Measurements from ENCODE around the gene SYP. TPM values are rescaled to one million over a fixed set of nuclear protein-coding genes. Genes with fewer than 3 reads are reported as not detected.
"Not testable (repeated sequence)": the region's sequence is repeated elsewhere in the genome, so short reads cannot be mapped to it uniquely, and the experiment has no call there.

SYP gene
- total and polyA plus RNA-seq, 7 donors: 1.2 to 20.2 (median 8.0) TPM

DNA sequence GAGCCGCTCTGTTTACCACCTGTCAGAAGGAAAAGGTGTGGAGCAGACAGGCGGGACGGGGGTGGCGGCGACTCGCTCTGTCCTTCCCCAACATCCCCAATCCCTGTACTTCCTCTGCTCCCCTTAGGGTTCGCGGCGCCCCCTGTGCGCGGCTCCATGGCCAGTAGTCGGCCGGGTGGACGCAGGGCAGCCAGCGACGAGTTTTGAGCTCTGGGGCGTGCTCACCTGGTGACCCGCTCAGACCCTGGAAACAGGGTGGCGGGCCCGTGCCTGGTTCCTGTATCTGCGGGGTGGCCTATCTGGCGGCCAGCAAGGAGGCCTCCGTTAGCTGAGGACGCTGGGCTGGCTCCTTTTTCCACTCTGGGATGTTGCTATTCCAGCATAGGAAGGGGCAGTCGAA lies 42.8 kb downstream of the SYP start:
- intact Hi-C loops (cut with DNase I): loop anchor here (2.0 to 5.0 kb wide), 2 partner anchors 35 to 44 kb away; partner anchors contain the start of genes GPKOW and SYP
- DNase-seq: no peak
- WGBS, 2 donors: 88 to 91% methylated on average over 24 to 25 of the region's 25 CpGs

DNA sequence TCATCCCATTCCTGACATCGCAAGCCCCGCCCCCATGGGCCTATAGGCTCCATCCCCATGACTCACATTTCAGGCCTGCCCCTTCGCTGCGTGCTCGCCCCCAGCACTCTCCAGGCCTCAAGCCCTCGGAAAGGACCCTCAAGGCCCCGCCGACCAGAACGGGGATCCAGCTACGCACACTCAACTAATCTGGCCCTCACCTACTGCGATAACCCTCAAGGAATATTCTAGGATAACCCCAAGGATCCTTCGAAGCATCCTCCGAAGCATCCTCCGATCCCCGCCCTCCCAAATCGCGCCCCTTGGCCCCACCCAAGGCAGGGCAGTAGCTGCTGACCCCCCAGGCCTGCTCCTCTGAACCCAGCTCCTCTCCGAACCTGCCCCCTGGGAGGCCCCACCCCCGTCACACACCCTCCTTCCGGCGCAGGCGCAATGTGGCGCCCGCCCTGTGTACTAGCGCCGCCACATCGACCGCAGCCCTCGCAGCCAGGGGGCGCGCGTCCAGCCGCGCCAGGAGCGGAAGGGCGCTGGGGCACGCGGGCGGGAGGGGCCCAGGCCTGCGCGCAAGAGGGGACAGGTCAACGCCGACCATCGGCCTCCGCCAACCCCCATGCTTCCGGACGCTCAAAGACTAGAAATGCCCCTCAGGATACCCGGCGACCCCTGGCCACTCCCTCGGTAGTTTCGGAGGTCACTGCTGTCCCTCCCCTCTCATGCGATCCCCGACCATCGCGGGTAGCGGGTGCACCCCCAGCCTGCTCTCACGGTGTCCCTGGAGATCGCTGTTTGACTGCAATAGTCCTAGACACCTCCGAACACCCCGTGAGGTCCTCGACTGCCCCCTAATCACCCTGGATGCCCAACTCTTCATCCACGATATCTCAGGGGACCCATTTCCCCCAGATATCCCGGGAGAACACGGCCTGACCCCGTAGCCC lies 43.8 kb downstream of the SYP start:
- TF ChIP-seq EP300 (IDR thresholded peaks at IDR 0.05) (no peak), POLR2A (IDR thresholded peaks at IDR 0.05) (peak in 1 of 2 donors; percentile 22), POLR2AphosphoS5 (IDR thresholded peaks at IDR 0.05) (peak; percentile 19 to 72 (median 64))
- TF ChIP-seq, protein P1, sequence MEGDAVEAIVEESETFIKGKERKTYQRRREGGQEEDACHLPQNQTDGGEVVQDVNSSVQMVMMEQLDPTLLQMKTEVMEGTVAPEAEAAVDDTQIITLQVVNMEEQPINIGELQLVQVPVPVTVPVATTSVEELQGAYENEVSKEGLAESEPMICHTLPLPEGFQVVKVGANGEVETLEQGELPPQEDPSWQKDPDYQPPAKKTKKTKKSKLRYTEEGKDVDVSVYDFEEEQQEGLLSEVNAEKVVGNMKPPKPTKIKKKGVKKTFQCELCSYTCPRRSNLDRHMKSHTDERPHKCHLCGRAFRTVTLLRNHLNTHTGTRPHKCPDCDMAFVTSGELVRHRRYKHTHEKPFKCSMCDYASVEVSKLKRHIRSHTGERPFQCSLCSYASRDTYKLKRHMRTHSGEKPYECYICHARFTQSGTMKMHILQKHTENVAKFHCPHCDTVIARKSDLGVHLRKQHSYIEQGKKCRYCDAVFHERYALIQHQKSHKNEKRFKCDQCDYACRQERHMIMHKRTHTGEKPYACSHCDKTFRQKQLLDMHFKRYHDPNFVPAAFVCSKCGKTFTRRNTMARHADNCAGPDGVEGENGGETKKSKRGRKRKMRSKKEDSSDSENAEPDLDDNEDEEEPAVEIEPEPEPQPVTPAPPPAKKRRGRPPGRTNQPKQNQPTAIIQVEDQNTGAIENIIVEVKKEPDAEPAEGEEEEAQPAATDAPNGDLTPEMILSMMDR (IDR thresholded peaks at IDR 0.05): peak; percentile 32 to 67 (median 62)
- DNase-seq: peak; percentile 96
- Histone ChIP-seq H3K36me3 (no peaks in the 10 kb centered on the region), H3K27ac (peak overlapping the region; percentile 92 to 97 (median 94)), H3K9me3 (no peaks in the 10 kb centered on the region), H3K4me1 (no peaks in the 10 kb centered on the region), H3K27me3 (no peaks in the 10 kb centered on the region), H3K4me3 (peak overlapping the region; percentile 43 to 56 (median 51))
- 2 to 3% methylated on average over 65 of the region's 65 CpGs for WGBS, 2 donors
- intact Hi-C loops (cut with DNase I): loop anchor here (2.0 to 5.0 kb wide), 2 partner anchors 34 to 45 kb away; partner anchors contain the start of genes GPKOW and SYP

More for the DNA sequence above, 42.8 kb downstream of the SYP start:
- Histone ChIP-seq H3K9me3 (no peaks in the 10 kb centered on the region), H3K36me3 (no peaks in the 10 kb centered on the region), H3K4me1 (no peaks in the 10 kb centered on the region), H3K4me3 (no peak overlapping the region), H3K27me3 (no peaks in the 10 kb centered on the region), H3K27ac (no peak overlapping the region)
- TF ChIP-seq POLR2AphosphoS5 (IDR thresholded peaks at IDR 0.05): no peak
- TF ChIP-seq, protein P1 (IDR thresholded peaks at IDR 0.05): no peak
- no peak for TF ChIP-seq EP300 (IDR thresholded peaks at IDR 0.05)
- TF ChIP-seq POLR2A (IDR thresholded peaks at IDR 0.05): no peak

DNA sequence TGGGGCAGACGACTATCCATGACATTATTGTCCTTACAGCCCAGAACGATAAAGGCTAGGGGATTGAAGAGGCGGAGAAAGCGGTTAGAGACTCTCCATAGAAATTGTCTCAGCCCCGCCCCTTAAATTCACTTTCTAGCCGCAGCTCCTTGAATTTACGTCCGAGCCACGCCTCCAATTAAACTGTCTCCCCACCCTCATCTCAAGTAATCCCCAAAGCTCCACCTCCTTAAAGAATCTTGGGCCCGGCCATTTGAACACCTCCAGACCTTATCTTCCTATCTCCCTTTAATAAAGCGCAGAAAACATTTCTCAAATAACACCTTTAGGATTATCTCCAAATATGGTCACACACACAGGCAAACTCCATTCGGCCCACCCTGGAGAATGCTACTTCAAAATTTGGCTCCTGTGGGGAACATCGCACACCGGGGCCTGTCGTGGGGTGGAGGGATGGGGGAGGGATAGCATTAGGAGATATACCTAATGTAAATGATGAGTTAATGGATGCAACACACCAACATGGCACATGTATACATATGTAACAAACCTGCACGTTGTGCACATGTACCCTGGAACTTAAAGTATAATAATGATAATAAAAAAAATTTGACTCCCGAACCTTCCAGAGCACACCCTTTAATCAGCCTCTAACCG lies 44.6 kb downstream of the SYP start:
- H3K4me1 ChIP-seq: no peaks in the 10 kb centered on the region
- TF ChIP-seq, protein P1 (IDR thresholded peaks at IDR 0.05): no peak
- TF ChIP-seq POLR2A (IDR thresholded peaks at IDR 0.05): no peak
- TF ChIP-seq POLR2AphosphoS5 (IDR thresholded peaks at IDR 0.05): no peak
- TF ChIP-seq EP300 (IDR thresholded peaks at IDR 0.05): no peak
- H3K27me3 ChIP-seq: no peaks in the 10 kb centered on the region
- peak overlapping the region; percentile 92 to 97 (median 94) for H3K27ac ChIP-seq
- WGBS, 2 donors: 0 to 2% methylated on average over 18 of the region's 18 CpGs
- H3K36me3 ChIP-seq: no peaks in the 10 kb centered on the region
- H3K9me3 ChIP-seq: no peaks in the 10 kb centered on the region
- intact Hi-C loops (cut with DNase I): loop anchor here (5.0 kb wide), 1 partner anchor 33 kb away; the partner anchor contains the start of gene GPKOW
- peak; percentile 83 for DNase-seq
- H3K4me3 ChIP-seq: peak overlapping the region; percentile 43 to 56 (median 51)

DNA sequence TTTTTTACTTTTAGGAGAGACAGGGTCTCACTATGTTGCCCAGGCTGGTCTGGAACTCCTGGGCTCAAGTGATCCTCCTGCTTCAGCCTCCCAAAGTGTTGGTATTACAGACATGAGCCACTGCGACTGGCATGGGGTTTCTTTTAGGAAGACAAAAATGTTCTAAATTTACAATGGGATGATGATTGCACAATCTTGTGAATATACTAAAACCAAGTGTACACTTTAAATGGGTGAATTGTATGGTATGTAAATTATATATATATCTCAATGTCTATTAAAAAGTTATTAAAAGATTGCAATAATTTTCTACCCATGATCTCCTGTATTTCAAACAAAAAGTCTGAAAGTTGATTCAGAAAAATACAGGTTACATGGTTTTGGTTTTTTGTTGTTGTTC lies 46.5 kb downstream of the SYP start:
- Histone ChIP-seq H3K4me1 (no peaks in the 10 kb centered on the region), H3K4me3 (no peak overlapping the region), H3K36me3 (no peaks in the 10 kb centered on the region), H3K27me3 (no peaks in the 10 kb centered on the region), H3K9me3 (no peaks in the 10 kb centered on the region), H3K27ac (no peak overlapping the region)
- 90 to 95% methylated on average over 1 of the region's 1 CpG for whole genome bisulfite sequencing, 2 donors
- DNase-seq: no peak
- TF ChIP-seq EP300 (IDR thresholded peaks at IDR 0.05) (no peak), POLR2AphosphoS5 (IDR thresholded peaks at IDR 0.05) (no peak), POLR2A (IDR thresholded peaks at IDR 0.05) (no peak)
- TF ChIP-seq, protein P1 (IDR thresholded peaks at IDR 0.05): no peak
- intact Hi-C loops (cut with DNase I): no loop called here

DNA sequence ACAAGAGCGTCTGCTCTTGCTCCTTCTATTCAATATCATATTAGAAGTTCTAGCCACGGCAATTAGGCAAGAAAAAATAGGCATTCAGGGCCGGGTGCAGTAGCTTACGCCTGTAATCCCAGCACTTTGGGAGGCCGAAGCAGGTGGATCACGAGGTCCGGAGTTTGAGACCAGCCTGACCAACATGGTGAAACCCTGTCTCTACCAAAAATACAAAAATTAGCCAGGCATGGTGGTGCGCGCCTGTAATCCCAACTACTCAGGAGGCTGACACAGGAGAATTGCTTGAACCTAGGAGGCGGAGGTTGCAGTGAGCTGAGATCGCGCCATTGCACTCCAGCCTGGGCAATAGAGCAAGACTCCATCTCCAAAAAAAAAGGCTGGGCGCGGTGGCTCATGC lies 50.7 kb downstream of the SYP start:
- H3K9me3 ChIP-seq: not testable (repeated sequence)

DNA sequence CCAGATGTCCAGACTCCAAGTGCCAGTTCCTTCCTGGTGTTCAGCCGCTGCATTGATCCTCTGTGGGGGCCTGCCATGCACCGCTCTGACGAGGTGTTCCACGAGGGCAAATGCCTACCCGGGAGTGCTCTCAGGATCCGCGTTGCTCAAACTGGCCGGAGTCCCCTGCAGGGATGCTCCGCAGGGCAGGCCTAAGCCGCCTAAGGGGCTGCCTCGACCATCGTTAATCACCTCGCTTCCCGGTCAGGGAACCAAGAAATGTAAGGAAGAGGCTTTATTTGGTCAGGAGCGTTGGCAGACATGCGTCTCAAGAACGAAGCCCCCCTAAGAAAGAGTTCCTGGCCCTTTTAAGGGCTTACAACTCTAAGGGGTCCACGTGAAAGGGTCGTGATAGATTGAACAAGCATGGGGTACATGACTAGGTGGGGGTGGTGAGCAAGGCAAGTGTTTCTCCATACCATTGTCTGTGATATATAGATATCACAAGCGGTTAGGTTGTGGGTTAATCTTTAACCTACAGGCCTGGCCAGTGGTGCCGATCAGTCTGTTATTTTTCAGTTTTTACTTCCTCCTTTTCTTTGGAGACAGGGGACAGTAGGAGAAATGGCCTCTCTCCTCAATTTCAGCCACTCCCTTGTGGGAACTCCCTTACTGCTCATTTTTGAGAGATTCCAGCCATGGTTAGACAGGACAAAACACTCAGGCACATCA lies 51.4 kb downstream of the SYP start:
- H3K4me3 ChIP-seq; H3K27ac ChIP-seq; H3K36me3 ChIP-seq; H3K27me3 ChIP-seq; H3K9me3 ChIP-seq; DNase-seq; H3K4me1 ChIP-seq; intact Hi-C loops (cut with DNase I): not testable (repeated sequence)
- 68 to 81% methylated on average over 21 of the region's 21 CpGs for WGBS, 2 donors

More for the DNA sequence above, 50.7 kb downstream of the SYP start:
- H3K27me3 ChIP-seq; H3K4me3 ChIP-seq; DNase-seq; intact Hi-C loops (cut with DNase I); H3K27ac ChIP-seq; H3K4me1 ChIP-seq; H3K36me3 ChIP-seq: not testable (repeated sequence)
- WGBS, 2 donors: 92 to 96% methylated on average over 14 of the region's 14 CpGs

Data from sigmoid colon (tissue), 7 donors.